AG20443 (cell line): Measurements from ENCODE around the gene CLCN2.

ENCODE experiments used
- DNase-seq: peaks from one replicate; pipeline ENCODE4 v3.0.0; 2012; ENCODE audit warnings: low spot score, mixed read lengths

Gene CLCN2

DNA sequence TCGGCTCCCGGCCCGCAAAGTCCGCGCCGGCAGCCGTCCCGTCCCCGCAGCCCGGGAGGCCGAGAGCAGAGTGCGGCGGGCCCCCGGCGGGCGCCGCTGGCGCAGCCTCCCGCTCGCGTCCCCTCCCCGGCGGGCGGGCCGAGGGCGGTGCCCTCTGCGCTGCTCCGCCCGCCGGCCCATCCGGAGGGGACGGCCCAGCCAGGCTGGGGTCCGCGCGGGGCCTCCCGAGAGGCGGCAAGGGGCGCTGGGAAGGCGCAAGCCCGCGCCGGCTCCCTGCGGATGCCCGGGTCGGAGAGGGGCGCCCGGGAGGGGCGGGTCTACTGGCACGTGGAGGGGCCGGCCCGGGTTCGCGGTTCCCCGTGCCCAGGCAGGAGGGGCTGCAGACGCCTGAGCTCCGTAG lies at the start of gene CLCN2, which contains the start of gene POLR2H:
Gene CLCN2 (minus strand): TSS at position 74 of the 400 bp plus-strand sequence. CDS start 126 bp downstream, outside the sequence.
Gene POLR2H (plus strand): TSS at position 179 of the 400 bp plus-strand sequence. CDS start 1,783 bp downstream, outside the sequence.
- peak; percentile 82 for DNase-seq

DNA sequence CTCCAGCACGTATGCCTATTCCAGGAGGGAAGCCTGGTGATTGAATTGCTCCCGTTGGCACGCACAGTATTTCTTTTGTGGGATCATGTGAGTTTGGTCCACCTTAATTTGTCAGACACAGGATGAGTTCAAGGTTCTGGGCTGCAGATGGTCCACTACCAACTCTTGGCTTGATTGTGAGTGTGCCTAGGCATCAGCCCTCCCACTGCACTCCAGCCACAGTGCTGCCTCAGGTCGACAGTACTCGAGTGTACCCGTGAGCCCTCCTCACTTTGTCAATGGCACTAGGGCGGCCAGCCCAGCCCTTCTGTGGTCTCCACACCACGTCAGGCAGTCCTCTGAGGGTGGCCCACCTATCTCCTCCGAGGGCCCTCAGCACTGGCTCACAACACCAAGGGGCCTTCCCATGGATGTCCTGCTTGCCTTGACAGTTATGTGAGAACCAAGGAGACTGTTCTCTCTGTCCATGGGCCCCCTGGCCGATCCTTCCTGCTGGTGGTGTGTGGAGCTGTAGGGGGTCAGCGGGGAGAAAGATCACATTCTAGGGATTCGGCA lies 48.6 kb upstream of the CLCN2 start:
- no peak for DNase-seq

DNA sequence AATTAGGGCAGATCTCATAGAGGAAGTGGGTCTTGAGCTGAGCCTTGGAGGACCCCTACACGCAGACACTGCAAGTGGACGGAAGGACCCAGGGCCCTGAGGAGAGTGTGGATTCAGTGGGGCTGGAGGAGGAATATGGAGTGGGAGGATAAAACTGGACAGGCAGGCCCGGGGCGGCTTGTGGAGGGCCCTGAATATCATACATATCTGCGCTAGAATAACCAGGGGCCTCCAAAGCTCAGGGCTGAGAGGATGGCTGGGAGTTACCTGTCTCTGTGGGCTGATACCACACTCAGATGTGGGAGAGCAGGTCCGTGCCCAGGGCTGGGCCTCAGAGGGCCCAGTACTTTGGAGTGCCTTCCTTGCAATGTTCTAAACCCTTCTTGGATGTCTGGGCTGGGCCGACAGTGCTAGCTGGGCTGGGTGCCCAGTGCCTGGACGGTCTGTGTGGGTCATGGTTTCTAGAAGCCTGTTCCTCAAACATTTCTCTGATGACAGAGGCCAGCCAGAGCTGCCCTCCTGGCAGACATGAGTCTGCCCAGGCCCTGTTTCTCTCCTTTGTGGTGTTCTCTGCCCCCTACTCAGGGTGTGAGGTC lies 48.0 kb upstream of the CLCN2 start:
- no peak for DNase-seq

DNA sequence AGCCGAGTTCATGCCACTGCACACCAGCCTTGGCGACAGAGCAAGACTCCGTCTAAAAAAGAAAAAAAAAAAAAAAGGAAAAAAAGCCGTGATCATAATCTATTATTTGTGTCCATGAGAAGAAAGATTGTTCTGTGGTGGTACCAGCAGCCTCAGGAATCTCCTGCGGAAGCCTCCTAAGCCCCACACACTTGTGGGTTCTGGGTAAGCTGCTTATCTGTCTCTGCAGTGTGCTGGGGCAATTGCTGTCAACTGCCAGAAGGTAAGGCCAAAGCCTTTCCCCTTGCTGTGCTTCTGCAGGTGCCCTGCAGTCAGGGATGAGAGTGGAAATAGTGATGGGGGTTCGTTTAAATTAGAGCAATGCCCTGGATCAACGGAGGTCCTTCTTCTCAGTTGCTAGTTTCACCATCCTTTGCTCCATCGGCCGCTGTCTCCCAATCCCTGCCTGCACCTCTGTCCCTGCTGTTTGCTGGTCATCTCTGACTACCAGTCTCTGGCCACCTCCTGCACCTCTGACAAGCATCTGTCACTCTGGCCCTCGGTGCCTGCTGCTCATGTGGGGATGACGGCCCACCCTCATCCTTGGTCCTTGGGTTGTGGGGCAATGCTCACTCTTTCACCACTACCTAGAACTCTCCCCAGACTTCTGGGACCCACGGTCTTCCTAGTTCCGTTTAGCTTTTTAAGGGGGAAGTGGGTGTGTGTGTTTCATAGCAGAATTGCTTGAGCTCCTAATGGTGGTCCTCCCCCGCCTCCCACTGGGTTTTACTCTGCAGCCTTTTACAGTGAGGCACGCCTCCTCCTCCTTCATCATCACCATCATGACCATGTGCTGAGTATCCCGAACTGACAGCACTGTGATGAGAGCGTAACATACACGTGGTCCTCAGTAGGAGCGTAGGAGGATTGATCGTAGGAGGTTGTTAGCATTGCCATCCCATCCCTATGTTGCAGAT lies 43.9 kb upstream of the CLCN2 start:
- DNase-seq: no peak

DNA sequence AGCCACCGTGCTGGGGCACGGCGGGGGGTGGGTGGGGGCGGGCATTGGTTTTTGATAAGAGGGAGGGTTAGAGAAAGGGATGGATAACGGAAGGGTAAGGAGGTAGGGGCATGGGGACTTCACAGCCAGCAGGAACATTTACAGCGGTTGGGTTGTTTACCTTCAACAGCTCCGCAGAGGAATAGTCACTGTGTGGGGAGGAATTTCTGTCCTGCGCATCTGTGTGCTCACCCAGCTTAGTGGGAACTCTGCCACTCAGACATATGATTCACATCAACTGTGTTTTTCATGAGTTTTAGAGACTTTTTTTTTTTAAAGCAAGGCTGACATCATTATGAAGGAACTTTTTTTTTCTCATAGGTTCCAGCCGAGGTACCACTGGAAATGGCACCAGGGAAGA lies 38.0 kb upstream of the CLCN2 start:
- peak; percentile 93 for DNase-seq

DNA sequence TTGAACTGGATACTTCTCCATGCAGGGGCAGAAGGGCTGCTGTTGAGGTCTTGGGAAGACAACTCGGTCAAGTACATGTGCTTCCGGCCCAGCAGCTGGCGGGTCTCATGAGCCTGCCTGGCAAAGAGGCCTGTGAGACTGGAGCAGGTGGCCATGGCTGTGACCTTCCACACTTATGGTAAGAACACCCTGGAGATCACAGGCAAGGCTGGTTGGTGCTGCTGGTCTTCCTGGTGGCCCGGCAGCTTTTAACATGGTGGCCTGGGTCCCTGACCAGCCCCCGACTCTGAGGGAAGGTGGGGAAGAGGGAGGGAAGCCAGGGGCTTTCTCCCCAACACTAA lies 33.9 kb upstream of the CLCN2 start:
- no peak for DNase-seq

DNA sequence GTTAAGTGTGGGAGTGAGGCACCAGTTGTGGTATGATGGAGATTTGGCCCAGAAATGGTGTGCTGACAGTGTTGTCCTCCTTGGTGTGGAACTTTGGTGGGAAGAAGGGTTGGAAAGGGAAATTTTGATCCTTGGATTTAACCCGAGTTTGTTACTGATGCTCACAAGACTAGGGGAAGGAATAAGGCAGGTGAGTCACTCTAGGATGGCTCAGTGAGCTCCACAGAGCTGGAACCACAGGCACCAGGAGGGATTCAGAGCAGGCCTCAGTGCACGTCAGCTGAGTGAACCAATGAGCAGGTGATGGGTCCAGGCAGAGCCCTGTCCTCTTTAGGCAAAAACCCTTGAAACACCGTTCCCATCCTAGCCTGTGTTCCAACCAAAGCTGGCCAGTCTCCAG lies 29.9 kb upstream of the CLCN2 start:
- no peak for DNase-seq

DNA sequence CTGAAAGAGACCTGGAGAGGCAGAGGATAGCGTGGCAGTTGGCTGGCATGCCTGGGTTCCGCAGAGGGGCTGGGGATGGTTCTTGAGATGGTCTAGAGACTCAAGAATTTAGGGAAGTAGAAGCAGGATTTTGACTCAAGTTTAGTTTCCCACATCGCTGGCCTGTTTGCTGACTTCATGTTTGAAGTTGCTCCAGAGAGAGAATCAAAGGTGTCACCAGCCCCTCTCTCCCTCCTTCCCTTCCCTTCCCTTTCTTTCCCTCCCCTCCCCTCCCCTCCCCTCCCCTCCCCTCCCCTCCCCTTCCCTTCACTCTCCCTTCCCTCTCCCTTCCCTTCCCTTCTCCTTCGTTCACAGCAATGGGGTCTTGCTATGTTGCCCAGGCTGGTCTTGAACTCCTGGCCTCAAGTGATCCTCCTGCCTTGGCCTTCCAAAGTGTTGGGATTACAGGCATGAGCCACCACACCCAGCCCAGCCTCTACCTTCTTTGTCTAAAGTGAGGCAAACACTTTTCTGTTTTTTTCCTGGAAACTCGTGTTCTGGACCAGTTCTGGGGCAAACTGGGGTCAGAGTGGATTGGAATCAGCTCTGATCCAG lies 28.6 kb upstream of the CLCN2 start:
- no peak for DNase-seq

DNA sequence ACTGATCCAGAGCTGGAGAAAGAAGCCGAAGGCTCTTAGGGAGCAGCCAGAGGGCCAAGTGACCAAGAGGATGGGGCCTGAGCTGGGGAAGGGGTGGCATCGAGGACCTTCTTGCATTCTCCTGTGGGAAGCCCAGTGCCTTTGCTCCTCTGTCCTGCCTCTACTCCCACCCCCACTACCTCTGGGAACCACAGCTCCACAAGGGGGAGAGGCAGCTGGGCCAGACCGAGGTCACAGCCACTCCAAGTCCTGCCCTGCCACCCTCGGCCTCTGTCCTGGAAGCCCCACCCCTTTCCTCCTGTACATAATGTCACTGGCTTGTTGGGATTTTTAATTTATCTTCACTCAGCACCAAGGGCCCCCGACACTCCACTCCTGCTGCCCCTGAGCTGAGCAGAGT lies 28.0 kb upstream of the CLCN2 start:
- no peak for DNase-seq

DNA sequence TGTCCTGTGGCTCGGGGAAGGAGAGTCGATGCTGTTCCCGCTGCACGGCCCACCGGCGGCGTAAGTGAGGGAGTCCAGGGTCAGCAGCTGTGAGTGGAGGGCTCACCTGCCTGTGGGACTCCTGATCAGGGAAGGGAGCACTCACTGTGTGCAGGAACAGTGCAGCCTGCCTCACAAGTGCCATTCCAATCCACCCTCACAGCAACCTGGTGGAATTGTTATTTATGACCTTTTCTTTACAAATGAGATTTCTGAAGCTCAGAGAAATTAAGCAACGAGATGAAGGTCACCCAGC lies 27.5 kb upstream of the CLCN2 start:
- no peak for DNase-seq

DNA sequence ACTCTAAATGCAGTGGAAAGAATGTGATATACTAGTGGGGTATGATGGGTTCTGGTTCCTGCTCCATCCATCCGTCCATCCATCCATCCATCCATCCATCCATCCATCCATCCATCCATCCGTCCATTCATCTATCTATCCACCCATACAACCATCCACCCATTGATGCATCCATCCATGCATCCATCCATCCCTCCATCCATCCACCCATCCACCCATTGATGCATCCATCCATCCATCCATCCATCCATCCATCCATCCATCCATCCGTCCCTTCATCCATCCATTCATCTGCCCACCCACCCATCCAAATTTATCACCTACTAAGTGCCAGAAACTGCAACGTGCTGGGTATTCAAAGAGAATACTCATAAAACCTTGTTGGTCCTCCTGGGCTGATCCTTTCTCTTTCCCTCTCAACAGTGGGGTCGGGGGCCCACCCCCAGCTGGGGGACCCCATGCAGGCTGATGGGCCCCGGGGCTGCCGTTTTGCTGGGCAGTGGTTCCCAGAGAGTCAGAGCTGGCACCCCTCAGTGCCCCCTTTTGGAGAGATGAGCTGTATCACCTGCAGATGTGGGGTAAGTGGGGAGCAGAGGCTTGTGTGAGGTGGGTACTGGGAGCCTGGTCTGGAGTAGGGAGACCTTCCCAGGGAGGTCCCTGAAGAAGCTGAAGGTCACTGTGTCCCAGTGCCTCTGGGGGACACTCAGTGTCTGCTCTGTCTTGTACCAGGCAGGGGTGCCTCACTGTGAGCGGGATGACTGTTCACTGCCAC lies 26.9 kb upstream of the CLCN2 start:
- DNase-seq: no peak

DNA sequence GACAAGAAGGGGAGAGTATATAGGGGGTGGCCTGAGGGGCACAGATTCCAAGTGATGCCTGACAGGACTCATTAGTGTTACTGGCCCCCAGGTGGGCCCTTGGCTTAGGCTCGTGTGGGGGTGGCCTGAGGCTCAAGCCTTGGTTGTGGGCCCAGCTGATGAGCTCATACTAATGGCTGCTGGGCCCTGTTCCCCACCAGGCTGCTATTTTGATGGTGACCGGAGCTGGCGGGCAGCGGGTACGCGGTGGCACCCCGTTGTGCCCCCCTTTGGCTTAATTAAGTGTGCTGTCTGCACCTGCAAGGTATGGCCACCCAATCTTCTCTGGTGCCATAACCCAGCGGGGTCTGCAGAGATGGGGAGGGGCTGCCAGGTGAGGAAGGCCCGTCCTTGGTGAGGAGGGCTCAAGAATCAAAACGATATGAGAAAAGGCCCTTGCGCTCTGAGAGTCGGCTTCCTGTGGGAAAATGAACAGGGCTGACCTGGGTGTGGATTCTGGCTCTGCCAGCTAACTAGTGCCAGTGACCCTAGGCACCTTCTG lies 25.8 kb upstream of the CLCN2 start:
- DNase-seq: no peak

DNA sequence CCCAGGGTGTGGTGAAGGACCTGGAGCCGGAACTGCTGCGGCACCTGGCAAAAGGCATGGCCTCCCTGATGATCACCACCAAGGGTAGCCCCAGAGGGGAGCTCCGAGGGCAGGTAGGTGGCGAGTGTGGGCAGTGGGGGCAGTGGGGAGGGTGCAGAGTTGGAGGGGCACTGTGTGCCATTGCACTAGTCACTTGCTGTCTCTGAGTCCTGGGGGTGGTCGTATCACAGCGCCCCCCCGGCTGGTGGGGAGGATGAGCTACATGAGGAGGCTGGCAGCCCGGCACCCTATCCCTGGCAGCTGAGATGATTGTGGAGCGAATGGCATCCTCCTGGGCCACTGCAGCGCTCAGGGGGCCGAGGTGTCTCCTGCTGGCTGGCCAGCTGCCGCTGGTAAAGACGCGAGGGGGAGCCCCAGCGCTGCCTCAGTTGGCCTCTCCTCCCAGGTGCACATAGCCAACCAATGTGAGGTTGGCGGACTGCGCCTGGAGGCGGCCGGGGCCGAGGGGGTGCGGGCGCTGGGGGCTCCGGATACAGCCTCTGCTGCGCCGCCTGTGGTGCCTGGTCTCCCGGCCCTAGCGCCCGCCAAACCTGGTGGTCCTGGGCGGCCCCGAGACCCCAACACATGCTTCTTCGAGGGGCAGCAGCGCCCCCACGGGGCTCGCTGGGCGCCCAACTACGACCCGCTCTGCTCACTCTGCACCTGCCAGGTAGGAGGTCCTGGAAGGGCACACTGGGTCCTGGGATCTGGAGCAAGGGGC lies 24.8 kb upstream of the CLCN2 start:
- DNase-seq: no peak

DNA sequence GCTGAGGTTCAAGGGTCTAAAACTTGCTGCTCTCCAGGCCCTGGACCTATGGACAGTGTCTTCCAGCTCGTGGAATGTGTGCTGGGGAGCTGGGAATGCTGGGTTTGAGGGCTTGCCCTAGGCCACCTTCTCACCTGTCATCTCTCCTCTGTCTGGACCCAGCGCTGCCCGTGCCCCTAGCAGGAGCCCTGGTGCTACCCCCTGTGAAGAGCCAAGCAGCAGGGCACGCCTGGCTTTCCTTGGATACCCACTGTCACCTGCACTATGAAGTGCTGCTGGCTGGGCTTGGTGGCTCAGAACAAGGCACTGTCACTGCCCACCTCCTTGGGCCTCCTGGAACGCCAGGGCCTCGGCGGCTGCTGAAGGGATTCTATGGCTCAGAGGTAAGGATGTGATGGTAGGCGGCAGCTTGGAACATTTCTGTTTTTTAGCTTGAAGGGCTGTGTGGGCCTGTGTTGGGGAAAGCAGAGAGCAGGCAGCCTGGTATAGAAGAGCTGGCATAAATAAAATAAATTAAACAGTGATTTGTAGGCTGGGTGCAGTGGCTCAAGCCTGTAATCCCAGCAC lies 23.5 kb upstream of the CLCN2 start:
- no peak for DNase-seq

DNA sequence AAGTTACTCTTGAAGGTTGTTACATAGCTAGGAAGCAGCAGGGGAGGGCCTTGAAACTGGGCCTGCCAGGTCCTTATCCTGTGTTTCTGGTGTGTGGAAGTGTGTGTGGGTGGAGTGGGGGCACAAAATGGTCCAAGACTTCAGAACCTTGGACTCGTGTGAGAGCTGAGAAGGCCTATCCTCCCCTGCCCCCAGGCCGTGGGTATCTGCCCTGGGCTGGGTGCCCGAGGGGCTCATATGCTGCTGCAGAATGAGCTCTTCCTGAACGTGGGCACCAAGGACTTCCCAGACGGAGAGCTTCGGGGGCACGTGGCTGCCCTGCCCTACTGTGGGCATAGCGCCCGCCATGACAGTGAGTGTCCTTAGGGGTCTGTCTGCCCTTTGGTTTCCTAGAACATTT lies 22.9 kb upstream of the CLCN2 start:
- no peak for DNase-seq

DNA sequence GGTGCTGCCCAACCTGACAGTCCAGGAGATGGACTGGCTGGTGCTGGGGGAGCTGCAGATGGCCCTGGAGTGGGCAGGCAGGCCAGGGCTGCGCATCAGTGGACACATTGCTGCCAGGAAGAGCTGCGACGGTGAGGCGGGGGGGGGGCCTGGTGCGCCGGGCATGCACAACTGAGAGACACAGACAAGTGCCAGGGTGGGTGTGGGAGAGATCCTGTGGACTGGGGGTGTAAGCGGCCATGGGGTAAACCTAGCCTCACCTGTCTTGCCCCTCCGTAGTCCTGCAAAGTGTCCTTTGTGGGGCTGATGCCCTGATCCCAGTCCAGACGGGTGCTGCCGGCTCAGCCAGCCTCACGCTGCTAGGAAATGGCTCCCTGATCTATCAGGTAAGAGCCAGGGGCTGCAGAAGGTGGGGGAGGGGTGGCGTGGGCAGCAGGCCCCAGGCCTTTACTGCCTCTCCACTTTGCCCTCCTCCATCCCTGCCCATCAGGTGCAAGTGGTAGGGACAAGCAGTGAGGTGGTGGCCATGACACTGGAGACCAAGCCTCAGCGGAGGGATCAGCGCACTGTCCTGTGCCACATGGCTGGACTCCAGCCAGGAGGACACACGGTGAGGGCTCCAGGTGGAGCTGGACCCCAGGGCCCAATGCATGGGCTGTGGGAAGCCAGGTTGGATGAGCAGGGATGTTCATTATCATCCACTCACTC lies 21.8 kb upstream of the CLCN2 start:
- no peak for DNase-seq

DNA sequence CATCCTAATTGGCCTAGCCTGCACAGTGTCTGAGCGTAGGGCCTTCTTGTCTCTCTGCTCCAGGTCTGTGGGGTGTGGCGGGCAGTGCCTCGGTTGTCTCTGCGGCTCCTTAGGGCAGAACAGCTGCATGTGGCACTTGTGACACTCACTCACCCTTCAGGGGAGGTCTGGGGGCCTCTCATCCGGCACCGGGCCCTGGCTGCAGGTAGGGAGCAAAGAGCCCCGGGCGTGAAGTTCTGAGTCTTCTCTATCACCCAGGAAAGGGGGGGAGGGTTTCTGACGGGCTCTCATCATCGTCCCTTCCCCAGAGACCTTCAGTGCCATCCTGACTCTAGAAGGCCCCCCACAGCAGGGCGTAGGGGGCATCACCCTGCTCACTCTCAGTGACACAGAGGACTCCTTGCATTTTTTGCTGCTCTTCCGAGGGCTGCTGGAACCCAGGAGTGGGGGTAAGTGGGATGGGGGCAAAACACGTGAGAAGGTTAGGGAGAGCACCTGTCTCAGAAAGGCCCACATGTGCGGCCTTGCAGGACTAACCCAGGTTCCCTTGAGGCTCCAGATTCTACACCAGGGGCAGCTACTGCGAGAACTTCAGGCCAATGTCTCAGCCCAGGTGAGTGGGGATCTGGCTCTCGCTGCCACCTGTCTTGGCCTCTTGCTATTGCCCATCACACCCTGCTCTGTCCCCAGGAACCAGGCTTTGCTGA lies 21.1 kb upstream of the CLCN2 start:
- no peak for DNase-seq

DNA sequence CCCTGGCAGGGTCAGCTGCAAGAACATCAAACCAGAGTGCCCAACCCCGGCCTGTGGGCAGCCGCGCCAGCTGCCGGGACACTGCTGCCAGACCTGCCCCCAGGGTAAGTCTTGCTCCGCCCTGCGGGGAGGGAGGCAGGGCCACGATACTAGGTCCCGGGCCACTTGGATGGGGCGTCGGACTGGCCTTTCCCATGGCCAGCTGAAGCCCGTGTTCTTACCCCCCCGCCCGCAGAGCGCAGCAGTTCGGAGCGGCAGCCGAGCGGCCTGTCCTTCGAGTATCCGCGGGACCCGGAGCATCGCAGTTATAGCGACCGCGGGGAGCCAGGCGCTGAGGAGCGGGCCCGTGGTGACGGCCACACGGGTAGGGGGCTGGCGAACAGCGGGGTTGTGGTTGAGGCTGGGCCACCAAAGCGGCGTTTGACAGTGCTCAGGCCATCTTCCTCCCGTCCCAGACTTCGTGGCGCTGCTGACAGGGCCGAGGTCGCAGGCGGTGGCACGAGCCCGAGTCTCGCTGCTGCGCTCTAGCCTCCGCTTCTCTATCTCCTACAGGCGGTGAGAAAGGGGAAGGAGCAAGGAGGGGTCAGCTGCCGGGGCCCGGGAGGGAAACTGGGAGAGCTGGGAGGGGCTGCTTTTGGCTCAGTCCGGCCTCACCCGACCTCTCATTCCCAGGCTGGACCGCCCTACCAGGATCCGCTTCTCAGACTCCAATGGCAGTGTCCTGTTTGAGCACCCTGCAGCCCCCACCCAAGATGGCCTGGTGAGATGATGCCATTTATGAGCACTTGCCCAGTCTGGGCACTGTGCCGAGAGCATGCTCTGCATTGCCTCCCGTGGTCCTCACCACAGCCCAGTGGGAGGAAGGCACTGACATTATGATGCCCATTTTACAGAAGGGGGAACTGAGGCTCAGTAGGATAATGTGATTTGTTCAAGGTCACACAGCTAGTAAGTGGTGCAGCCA lies 20.1 kb upstream of the CLCN2 start:
- no peak for DNase-seq
